Measurements from ENCODE around the gene ATP5F1A. TPM values are rescaled to one million over a fixed set of nuclear protein-coding genes. Genes with fewer than 3 reads are reported as not detected.

Gene ATP5F1A
- total RNA-seq, 1 experiment from 2014 or later: 479 TPM

GRCh38 chr18:46062781-46063180 lies 35.3 kb downstream of the ATP5F1A start:
- BruUV-seq (replicated peaks): no TSS peak
- POLR2A ChIA-PET (ENCODE audit: low non-redundant PET): no interaction called here

GRCh38 chr18:46061796-46062195 lies 36.3 kb downstream of the ATP5F1A start:
- BruUV-seq (replicated peaks): no TSS peak
- H3K27me3 ChIP-seq (replicated peaks; ENCODE audit: insufficient read depth, low read depth, low read length, poor library complexity): no peaks in the 10 kb centered on the region
- no peak for TF ChIP-seq CTCF (conservative IDR thresholded peaks at IDR 0.05; ENCODE audit: low read depth, low read length)
- TF ChIP-seq EZH2 (IDR thresholded peaks at IDR 0.05; ENCODE audit: borderline replicate concordance, low read depth, low read length, poor library complexity, severe bottlenecking): no peak
- no peaks in the 10 kb centered on the region for H3K36me3 ChIP-seq (ENCODE audit: insufficient read depth, low read length, poor library complexity, severe bottlenecking)
- H3K9me3 ChIP-seq (ENCODE audit: low read depth, low read length, poor library complexity, severe bottlenecking): no peaks in the 10 kb centered on the region
- intact Hi-C loops (cut with micrococcal nuclease; ENCODE audit: unreplicated experiment): no loop called here
- H3K27ac ChIP-seq (ENCODE audit: low read depth, low read length, poor library complexity, severe bottlenecking): no peak overlapping the region
- CTCF ChIA-PET: interaction anchor here (0.6 kb wide), 1 partner anchor 12 kb away, joined by 4 read pairs; no protein-coding TSS in a partner anchor
- no peak overlapping the region for H3K4me3 ChIP-seq (ENCODE audit: low read depth, low read length, poor library complexity, severe bottlenecking)
- no peaks in the 10 kb centered on the region for H3K4me1 ChIP-seq (ENCODE audit: insufficient read depth, low read length, poor library complexity, severe bottlenecking)
- no peak for DNase-seq (ENCODE audit: low spot score)
- POLR2A ChIA-PET (ENCODE audit: low non-redundant PET): no interaction called here

More at GRCh38 chr18:46062781-46063180, 35.3 kb downstream of the ATP5F1A start:
- CTCF ChIA-PET: no interaction called here
- Histone ChIP-seq H3K36me3 (ENCODE audit: insufficient read depth, low read length, poor library complexity, severe bottlenecking) (no peaks in the 10 kb centered on the region), H3K4me3 (ENCODE audit: low read depth, low read length, poor library complexity, severe bottlenecking) (no peak overlapping the region), H3K27me3 (replicated peaks; ENCODE audit: insufficient read depth, low read depth, low read length, poor library complexity) (no peaks in the 10 kb centered on the region), H3K9me3 (ENCODE audit: low read depth, low read length, poor library complexity, severe bottlenecking) (no peaks in the 10 kb centered on the region), H3K27ac (ENCODE audit: low read depth, low read length, poor library complexity, severe bottlenecking) (no peak overlapping the region), H3K4me1 (ENCODE audit: insufficient read depth, low read length, poor library complexity, severe bottlenecking) (no peaks in the 10 kb centered on the region)
- TF ChIP-seq EZH2 (IDR thresholded peaks at IDR 0.05; ENCODE audit: borderline replicate concordance, low read depth, low read length, poor library complexity, severe bottlenecking): no peak
- no peak for TF ChIP-seq CTCF (conservative IDR thresholded peaks at IDR 0.05; ENCODE audit: low read depth, low read length)
- intact Hi-C loops (cut with micrococcal nuclease; ENCODE audit: unreplicated experiment): no loop called here
- no peak for DNase-seq (ENCODE audit: low spot score)

GRCh38 chr18:46061387-46061786 lies 36.7 kb downstream of the ATP5F1A start:
- POLR2A ChIA-PET (ENCODE audit: low non-redundant PET): no interaction called here
- H3K27me3 ChIP-seq (replicated peaks; ENCODE audit: insufficient read depth, low read depth, low read length, poor library complexity): no peaks in the 10 kb centered on the region
- intact Hi-C loops (cut with micrococcal nuclease; ENCODE audit: unreplicated experiment): no loop called here
- H3K4me3 ChIP-seq (ENCODE audit: low read depth, low read length, poor library complexity, severe bottlenecking): no peak overlapping the region
- no peak for DNase-seq (ENCODE audit: low spot score)
- no peaks in the 10 kb centered on the region for H3K36me3 ChIP-seq (ENCODE audit: insufficient read depth, low read length, poor library complexity, severe bottlenecking)
- TF ChIP-seq EZH2 (IDR thresholded peaks at IDR 0.05; ENCODE audit: borderline replicate concordance, low read depth, low read length, poor library complexity, severe bottlenecking) (no peak), CTCF (conservative IDR thresholded peaks at IDR 0.05; ENCODE audit: low read depth, low read length) (no peak)
- no TSS peak for BruUV-seq (replicated peaks)
- H3K9me3 ChIP-seq (ENCODE audit: low read depth, low read length, poor library complexity, severe bottlenecking): no peaks in the 10 kb centered on the region
- H3K27ac ChIP-seq (ENCODE audit: low read depth, low read length, poor library complexity, severe bottlenecking): no peak overlapping the region
- CTCF ChIA-PET: interaction anchor here (0.6 kb wide), 1 partner anchor 13 kb away, joined by 4 read pairs; no protein-coding TSS in a partner anchor
- no peaks in the 10 kb centered on the region for H3K4me1 ChIP-seq (ENCODE audit: insufficient read depth, low read length, poor library complexity, severe bottlenecking)

Data from A673 (cell line).